ENCODE results near the gene PIEZO1. TPM values are rescaled to one million over a fixed set of nuclear protein-coding genes. Genes with fewer than 3 reads are reported as not detected.

PIEZO1 gene
- total and polyA plus RNA-seq, 2 experiments from 2014 or later, result 30.4 to 70.1 TPM

DNA sequence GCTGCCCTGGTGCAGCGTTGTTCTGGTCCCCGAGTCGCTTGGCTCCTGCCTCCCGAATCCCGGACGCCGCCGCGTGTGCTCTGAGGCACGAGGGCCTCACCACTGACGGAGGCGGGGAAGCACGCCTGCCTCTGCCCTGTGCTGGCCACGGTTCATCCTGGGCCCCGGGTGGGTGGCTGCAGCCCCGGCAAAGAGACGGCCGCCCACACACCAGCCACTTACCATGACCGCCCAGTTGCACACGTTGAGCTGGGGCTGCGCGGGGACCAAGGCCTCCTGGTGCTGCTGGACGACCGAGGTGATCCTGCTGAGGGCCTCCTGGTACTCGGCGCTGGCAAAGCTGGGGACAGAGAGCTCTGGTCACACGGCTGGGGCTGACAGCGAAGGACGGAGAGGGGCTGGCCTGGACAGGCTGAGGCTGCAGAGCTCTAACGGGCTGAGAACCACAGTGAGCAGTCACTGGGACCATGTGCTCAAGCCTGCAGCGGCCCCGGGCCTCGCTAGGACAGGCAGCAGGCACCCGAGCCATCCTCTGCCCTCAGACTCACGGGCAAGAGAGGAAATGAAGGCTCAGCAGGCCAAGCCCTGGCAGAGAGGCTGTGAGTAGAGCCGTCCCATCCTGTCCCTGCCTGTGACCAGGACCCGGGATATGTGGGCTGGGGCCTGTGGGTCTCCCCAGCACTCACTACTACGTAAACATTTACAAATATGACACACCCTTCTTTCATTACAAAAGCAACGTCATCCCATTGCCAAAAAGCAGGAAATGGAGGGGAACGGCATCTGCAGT is 33.0 kb upstream of the PIEZO1 start:
- H3K9me3 Mint-ChIP-seq, result no peaks in the 10 kb centered on the region
- H3K4me3 Mint-ChIP-seq, result no peak overlapping the region
- H3K9me2 ChIP-seq (ENCODE audit: insufficient read depth), result no peaks in the 10 kb centered on the region
- H3K79me2 ChIP-seq (replicated peaks; ENCODE audit: insufficient read depth), result no peaks in the 10 kb centered on the region
- H3K4me1 Mint-ChIP-seq, result peaks cover 9% of the 10 kb centered on the region; the same call in 1 of the 3 replicates
- 0 out of 2 replicates have a peak, but pooled peaks cover under 1% of the 10 kb centered on the region for H3F3A ChIP-seq (replicated peaks; ENCODE audit: low read depth)
- no peak overlapping the region for H3K27ac Mint-ChIP-seq
- no peak for DNase-seq (ENCODE audit: low spot score)
- H2AFZ ChIP-seq, result no peak overlapping the region
- TF ChIP-seq CREB1 (CRISPR knock-in tag; IDR thresholded peaks at IDR 0.05; ENCODE audit: low read depth), result no peak
- TF ChIP-seq ZNF114 (CRISPR knock-in tag; IDR thresholded peaks at IDR 0.05), result no peak
- TF ChIP-seq POLR2AphosphoS5 (IDR thresholded peaks at IDR 0.05; ENCODE audit: low read depth), result no peak
- TF ChIP-seq STAT1 (IDR thresholded peaks at IDR 0.05; ENCODE audit: unreplicated experiment), result no peak
- TF ChIP-seq, protein P1, sequence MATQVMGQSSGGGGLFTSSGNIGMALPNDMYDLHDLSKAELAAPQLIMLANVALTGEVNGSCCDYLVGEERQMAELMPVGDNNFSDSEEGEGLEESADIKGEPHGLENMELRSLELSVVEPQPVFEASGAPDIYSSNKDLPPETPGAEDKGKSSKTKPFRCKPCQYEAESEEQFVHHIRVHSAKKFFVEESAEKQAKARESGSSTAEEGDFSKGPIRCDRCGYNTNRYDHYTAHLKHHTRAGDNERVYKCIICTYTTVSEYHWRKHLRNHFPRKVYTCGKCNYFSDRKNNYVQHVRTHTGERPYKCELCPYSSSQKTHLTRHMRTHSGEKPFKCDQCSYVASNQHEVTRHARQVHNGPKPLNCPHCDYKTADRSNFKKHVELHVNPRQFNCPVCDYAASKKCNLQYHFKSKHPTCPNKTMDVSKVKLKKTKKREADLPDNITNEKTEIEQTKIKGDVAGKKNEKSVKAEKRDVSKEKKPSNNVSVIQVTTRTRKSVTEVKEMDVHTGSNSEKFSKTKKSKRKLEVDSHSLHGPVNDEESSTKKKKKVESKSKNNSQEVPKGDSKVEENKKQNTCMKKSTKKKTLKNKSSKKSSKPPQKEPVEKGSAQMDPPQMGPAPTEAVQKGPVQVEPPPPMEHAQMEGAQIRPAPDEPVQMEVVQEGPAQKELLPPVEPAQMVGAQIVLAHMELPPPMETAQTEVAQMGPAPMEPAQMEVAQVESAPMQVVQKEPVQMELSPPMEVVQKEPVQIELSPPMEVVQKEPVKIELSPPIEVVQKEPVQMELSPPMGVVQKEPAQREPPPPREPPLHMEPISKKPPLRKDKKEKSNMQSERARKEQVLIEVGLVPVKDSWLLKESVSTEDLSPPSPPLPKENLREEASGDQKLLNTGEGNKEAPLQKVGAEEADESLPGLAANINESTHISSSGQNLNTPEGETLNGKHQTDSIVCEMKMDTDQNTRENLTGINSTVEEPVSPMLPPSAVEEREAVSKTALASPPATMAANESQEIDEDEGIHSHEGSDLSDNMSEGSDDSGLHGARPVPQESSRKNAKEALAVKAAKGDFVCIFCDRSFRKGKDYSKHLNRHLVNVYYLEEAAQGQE (IDR thresholded peaks at IDR 0.05; ENCODE audit: unreplicated experiment), result no peak
- TF ChIP-seq EZH2 (IDR thresholded peaks at IDR 0.05; ENCODE audit: low read depth, unreplicated experiment), result no peak
- no peak for TF ChIP-seq NANOG (IDR thresholded peaks at IDR 0.05; ENCODE audit: borderline replicate concordance)
- TF ChIP-seq EZH2phosphoT487 (IDR thresholded peaks at IDR 0.05; ENCODE audit: unreplicated experiment), result no peak
- TF ChIP-seq, protein P2, sequence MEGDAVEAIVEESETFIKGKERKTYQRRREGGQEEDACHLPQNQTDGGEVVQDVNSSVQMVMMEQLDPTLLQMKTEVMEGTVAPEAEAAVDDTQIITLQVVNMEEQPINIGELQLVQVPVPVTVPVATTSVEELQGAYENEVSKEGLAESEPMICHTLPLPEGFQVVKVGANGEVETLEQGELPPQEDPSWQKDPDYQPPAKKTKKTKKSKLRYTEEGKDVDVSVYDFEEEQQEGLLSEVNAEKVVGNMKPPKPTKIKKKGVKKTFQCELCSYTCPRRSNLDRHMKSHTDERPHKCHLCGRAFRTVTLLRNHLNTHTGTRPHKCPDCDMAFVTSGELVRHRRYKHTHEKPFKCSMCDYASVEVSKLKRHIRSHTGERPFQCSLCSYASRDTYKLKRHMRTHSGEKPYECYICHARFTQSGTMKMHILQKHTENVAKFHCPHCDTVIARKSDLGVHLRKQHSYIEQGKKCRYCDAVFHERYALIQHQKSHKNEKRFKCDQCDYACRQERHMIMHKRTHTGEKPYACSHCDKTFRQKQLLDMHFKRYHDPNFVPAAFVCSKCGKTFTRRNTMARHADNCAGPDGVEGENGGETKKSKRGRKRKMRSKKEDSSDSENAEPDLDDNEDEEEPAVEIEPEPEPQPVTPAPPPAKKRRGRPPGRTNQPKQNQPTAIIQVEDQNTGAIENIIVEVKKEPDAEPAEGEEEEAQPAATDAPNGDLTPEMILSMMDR (conservative IDR thresholded peaks at IDR 0.05; ENCODE audit: low read depth in 2 of 2), result no peak
- TF ChIP-seq, protein P3, sequence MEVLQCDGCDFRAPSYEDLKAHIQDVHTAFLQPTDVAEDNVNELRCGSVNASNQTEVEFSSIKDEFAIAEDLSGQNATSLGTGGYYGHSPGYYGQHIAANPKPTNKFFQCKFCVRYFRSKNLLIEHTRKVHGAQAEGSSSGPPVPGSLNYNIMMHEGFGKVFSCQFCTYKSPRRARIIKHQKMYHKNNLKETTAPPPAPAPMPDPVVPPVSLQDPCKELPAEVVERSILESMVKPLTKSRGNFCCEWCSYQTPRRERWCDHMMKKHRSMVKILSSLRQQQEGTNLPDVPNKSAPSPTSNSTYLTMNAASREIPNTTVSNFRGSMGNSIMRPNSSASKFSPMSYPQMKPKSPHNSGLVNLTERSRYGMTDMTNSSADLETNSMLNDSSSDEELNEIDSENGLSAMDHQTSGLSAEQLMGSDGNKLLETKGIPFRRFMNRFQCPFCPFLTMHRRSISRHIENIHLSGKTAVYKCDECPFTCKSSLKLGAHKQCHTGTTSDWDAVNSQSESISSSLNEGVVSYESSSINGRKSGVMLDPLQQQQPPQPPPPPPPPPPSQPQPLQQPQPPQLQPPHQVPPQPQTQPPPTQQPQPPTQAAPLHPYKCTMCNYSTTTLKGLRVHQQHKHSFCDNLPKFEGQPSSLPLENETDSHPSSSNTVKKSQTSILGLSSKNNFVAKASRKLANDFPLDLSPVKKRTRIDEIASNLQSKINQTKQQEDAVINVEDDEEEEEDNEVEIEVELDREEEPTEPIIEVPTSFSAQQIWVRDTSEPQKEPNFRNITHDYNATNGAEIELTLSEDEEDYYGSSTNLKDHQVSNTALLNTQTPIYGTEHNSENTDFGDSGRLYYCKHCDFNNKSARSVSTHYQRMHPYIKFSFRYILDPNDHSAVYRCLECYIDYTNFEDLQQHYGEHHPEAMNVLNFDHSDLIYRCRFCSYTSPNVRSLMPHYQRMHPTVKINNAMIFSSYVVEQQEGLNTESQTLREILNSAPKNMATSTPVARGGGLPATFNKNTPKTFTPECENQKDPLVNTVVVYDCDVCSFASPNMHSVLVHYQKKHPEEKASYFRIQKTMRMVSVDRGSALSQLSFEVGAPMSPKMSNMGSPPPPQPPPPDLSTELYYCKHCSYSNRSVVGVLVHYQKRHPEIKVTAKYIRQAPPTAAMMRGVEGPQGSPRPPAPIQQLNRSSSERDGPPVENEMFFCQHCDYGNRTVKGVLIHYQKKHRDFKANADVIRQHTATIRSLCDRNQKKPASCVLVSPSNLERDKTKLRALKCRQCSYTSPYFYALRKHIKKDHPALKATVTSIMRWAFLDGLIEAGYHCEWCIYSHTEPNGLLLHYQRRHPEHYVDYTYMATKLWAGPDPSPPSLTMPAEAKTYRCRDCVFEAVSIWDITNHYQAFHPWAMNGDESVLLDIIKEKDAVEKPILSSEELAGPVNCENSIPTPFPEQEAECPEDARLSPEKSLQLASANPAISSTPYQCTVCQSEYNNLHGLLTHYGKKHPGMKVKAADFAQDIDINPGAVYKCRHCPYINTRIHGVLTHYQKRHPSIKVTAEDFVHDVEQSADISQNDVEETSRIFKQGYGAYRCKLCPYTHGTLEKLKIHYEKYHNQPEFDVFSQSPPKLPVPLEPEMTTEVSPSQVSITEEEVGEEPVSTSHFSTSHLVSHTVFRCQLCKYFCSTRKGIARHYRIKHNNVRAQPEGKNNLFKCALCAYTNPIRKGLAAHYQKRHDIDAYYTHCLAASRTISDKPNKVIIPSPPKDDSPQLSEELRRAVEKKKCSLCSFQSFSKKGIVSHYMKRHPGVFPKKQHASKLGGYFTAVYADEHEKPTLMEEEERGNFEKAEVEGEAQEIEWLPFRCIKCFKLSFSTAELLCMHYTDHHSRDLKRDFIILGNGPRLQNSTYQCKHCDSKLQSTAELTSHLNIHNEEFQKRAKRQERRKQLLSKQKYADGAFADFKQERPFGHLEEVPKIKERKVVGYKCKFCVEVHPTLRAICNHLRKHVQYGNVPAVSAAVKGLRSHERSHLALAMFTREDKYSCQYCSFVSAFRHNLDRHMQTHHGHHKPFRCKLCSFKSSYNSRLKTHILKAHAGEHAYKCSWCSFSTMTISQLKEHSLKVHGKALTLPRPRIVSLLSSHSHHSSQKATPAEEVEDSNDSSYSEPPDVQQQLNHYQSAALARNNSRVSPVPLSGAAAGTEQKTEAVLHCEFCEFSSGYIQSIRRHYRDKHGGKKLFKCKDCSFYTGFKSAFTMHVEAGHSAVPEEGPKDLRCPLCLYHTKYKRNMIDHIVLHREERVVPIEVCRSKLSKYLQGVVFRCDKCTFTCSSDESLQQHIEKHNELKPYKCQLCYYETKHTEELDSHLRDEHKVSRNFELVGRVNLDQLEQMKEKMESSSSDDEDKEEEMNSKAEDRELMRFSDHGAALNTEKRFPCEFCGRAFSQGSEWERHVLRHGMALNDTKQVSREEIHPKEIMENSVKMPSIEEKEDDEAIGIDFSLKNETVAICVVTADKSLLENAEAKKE (CRISPR knock-in tag; IDR thresholded peaks at IDR 0.05), result no peak
- TF ChIP-seq JUNB (IDR thresholded peaks at IDR 0.05; ENCODE audit: unreplicated experiment), result no peak
- TF ChIP-seq, protein P4, sequence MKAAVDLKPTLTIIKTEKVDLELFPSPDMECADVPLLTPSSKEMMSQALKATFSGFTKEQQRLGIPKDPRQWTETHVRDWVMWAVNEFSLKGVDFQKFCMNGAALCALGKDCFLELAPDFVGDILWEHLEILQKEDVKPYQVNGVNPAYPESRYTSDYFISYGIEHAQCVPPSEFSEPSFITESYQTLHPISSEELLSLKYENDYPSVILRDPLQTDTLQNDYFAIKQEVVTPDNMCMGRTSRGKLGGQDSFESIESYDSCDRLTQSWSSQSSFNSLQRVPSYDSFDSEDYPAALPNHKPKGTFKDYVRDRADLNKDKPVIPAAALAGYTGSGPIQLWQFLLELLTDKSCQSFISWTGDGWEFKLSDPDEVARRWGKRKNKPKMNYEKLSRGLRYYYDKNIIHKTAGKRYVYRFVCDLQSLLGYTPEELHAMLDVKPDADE (IDR thresholded peaks at IDR 0.05), result no peak
- TF ChIP-seq ZNF331 (CRISPR knock-in tag; IDR thresholded peaks at IDR 0.05; ENCODE audit: low read depth), result no peak
- no peaks in the 10 kb centered on the region for H3K27me3 ChIP-seq (ENCODE audit: insufficient read depth)
- no peak overlapping the region for H3K4me2 ChIP-seq
- H3K36me3 Mint-ChIP-seq (ENCODE audit: low read depth), result peaks cover under 1% of the 10 kb centered on the region; the same call in 1 of the 3 replicates
- H3K4me3 ChIP-seq, result no peak overlapping the region
- H3K27me3 Mint-ChIP-seq (ENCODE audit: insufficient read depth, low read depth, poor library complexity), result peaks cover 8% of the 10 kb centered on the region
- ATAC-seq, result no peak
- H3K27ac ChIP-seq (ENCODE audit: low read depth), result no peak overlapping the region
- H3K4me1 ChIP-seq (ENCODE audit: insufficient read depth), result no peaks in the 10 kb centered on the region
- no peaks in the 10 kb centered on the region for H4K20me1 ChIP-seq (replicated peaks; ENCODE audit: insufficient read depth)
- no peaks in the 10 kb centered on the region for H3K36me3 ChIP-seq (ENCODE audit: insufficient read depth)

Measured in GM23338 (cell line).